Activated CD8-positive, alpha-beta T cell treated with anti-CD3 and anti-CD28 coated beads for 36 hours (primary cell): Measurements from ENCODE around the gene RIBC2. TPM values are rescaled to one million over a fixed set of nuclear protein-coding genes. Genes with fewer than 3 reads are reported as not detected.

Experiments
- ATAC-seq: fragments of 200-7000 bp; cut with Tn5 transposase; one replicate; pipeline ENCODE4 v1.10.0; 2021; ENCODE audit warnings: mild to moderate bottlenecking, moderate library complexity
- CTCF ChIA-PET: fragments of 350-600 bp; sonication (Branson Sonifier 250); formaldehyde crosslinking; loops from one replicate; lab custom pipeline; 2021; ENCODE audit warnings: antibody characterized with exemption; lab: Charles Lee
- POLR2A ChIA-PET: fragments of 350-600 bp; sonication (Branson Sonifier 250); formaldehyde crosslinking; loops from one replicate; lab custom pipeline; 2021; ENCODE audit warnings: antibody characterized with exemption; lab: Charles Lee
- DNase-seq: peaks from one replicate; pipeline ENCODE4 v3.0.0-alpha.2; 2020
- H3K27ac Mint-ChIP-seq: one replicate; pipeline ENCODE4 v1.8.0; 2021; ENCODE audit warnings: mild to moderate bottlenecking, mixed read lengths
- H3K27me3 Mint-ChIP-seq: one replicate; pipeline ENCODE4 v1.8.0; 2021; ENCODE audit warnings: mixed read lengths
- H3K36me3 Mint-ChIP-seq: one replicate; pipeline ENCODE4 v1.8.0; 2021; ENCODE audit warnings: low read depth, mixed read lengths
- H3K4me1 Mint-ChIP-seq: one replicate; pipeline ENCODE4 v1.8.0; 2021; ENCODE audit warnings: low read depth, mixed read lengths
- H3K4me3 Mint-ChIP-seq: one replicate; pipeline ENCODE4 v1.8.0; 2021; ENCODE audit warnings: mild to moderate bottlenecking, moderate library complexity, mixed read lengths
- H3K9me3 Mint-ChIP-seq: one replicate; pipeline ENCODE4 v1.8.0; 2021; ENCODE audit warnings: mixed read lengths
- intact Hi-C: fragments of 100-400 bp; cut with micrococcal nuclease; formaldehyde crosslinking; loops from one replicate; pipeline ENCODE4 v1.10.0; 2022
- total RNA-seq, 2 experiments: library from RNA; stranded (reverse); gene quantifications; one replicate each; pipeline ENCODE4 v1.2.3, GENCODE V29; 2021
- TF ChIP-seq, protein P1 (sequence below): fragments of 200-600 bp; IDR thresholded peaks from one replicate; pipeline ENCODE4 v1.8.0; 2022; ENCODE audit warnings: antibody characterized with exemption, mild to moderate bottlenecking

The RIBC2 gene
- total RNA-seq, 2 experiments from 2014 or later = 9.5 to 10.4 TPM

DNA sequence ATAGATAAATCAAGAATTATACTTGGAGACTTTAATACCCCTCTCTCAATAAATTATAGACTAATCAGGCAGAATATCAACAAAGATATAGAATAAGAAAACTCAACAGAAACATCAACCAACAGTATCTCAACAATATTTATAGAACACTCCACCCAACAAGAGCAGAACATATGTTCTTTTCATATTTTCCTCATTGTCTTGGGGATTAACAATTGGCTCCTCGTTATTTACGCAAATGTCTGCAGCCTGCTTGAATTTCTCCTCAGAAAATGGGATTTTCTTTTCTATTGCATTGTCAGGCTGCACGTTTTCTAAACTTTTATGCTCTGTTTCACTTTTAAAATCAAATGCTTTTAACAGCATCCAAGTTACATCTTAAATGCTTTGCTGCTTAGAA is 52.1 kb downstream of the RIBC2 start:
- no peak for DNase-seq
- CTCF ChIA-PET = no interaction called here
- no peaks in the 10 kb centered on the region for H3K36me3 Mint-ChIP-seq
- H3K9me3 Mint-ChIP-seq = peaks cover 3% of the 10 kb centered on the region
- H3K27me3 Mint-ChIP-seq = peaks cover 2% of the 10 kb centered on the region
- TF ChIP-seq, protein P1, sequence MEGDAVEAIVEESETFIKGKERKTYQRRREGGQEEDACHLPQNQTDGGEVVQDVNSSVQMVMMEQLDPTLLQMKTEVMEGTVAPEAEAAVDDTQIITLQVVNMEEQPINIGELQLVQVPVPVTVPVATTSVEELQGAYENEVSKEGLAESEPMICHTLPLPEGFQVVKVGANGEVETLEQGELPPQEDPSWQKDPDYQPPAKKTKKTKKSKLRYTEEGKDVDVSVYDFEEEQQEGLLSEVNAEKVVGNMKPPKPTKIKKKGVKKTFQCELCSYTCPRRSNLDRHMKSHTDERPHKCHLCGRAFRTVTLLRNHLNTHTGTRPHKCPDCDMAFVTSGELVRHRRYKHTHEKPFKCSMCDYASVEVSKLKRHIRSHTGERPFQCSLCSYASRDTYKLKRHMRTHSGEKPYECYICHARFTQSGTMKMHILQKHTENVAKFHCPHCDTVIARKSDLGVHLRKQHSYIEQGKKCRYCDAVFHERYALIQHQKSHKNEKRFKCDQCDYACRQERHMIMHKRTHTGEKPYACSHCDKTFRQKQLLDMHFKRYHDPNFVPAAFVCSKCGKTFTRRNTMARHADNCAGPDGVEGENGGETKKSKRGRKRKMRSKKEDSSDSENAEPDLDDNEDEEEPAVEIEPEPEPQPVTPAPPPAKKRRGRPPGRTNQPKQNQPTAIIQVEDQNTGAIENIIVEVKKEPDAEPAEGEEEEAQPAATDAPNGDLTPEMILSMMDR = no peak
- no peak overlapping the region for H3K27ac Mint-ChIP-seq
- POLR2A ChIA-PET = interaction anchor here (0.6 kb wide), 1 partner anchor 116 kb away, joined by 3 read pairs; no protein-coding TSS in a partner anchor
- no peaks in the 10 kb centered on the region for H3K4me1 Mint-ChIP-seq
- ATAC-seq = no peak
- intact Hi-C loops = no loop called here
- no peak overlapping the region for H3K4me3 Mint-ChIP-seq

DNA sequence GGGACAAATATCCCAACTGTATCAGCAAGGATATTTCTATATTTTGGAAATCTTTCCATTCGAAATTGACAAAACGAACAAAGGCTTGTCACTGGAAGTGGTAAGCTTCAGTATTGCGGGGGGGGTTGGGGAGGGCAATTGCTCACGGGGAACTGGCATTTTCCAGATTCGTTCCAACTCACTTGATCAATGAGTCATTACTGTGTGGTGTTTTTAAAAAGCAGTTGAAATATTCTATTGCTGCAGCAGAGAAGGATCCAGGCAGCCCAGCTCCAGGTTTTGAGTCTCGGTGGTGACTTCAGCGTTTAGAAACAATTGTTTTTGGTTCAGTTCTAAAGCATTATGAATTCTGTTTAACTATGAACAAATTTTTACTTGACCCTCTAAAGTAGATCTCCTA is 55.4 kb downstream of the RIBC2 start:
- no peak for ATAC-seq
- POLR2A ChIA-PET = no interaction called here
- H3K27ac Mint-ChIP-seq = no peak overlapping the region
- intact Hi-C loops = no loop called here
- peaks cover 3% of the 10 kb centered on the region for H3K9me3 Mint-ChIP-seq
- TF ChIP-seq, protein P1 = no peak
- DNase-seq = no peak
- H3K4me1 Mint-ChIP-seq = no peaks in the 10 kb centered on the region
- H3K36me3 Mint-ChIP-seq = no peaks in the 10 kb centered on the region
- no peak overlapping the region for H3K4me3 Mint-ChIP-seq
- CTCF ChIA-PET = no interaction called here
- peaks cover 2% of the 10 kb centered on the region for H3K27me3 Mint-ChIP-seq

DNA sequence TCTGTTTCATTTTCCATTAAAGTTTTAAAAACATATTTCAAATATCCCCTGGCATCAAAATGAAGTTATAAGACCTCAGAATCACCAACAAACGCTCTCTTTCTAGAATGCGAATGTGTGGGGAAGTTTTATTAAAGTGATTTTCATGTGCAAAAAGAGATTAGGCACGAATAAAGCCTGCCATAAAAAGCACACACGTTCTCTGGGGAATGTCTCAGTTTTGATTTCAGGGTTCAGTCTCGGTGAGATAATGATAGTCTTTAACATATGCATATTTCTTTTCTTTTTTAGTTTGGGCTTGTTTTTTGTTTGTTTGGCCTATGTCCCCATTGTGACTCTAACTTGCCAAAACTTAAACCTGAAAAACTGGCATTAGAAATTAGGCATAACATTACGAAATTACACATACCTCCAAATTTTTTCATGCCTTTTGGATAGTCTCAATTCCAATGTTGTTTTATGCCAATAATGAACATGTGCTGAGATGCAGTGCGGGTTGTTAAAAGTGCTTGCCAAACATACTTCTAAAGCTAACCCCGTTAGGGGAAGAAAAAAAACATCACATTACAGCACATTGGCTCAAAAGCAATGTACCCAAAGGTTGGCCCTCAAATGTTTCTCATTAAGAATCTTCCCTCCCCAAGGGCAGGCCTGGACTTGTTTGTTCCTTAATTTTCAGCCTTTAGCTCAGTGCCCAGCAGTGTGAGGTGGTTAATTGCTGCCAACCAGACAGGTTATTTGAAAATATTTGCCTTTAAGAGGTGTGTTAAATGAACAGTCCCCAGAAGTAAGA is 56.0 kb downstream of the RIBC2 start:
- no peak for ATAC-seq
- DNase-seq = no peak
- Mint-ChIP-seq H3K4me1 (no peaks in the 10 kb centered on the region), H3K27ac (no peak overlapping the region), H3K4me3 (no peak overlapping the region), H3K36me3 (no peaks in the 10 kb centered on the region), H3K27me3 (peaks cover 2% of the 10 kb centered on the region), H3K9me3 (peaks cover 3% of the 10 kb centered on the region)
- POLR2A ChIA-PET = no interaction called here
- CTCF ChIA-PET = interaction anchor here (1.1 kb wide), 1 partner anchor 368 kb away, joined by 3 read pairs; no protein-coding TSS in a partner anchor
- TF ChIP-seq, protein P1 = no peak
- intact Hi-C loops = no loop called here

DNA sequence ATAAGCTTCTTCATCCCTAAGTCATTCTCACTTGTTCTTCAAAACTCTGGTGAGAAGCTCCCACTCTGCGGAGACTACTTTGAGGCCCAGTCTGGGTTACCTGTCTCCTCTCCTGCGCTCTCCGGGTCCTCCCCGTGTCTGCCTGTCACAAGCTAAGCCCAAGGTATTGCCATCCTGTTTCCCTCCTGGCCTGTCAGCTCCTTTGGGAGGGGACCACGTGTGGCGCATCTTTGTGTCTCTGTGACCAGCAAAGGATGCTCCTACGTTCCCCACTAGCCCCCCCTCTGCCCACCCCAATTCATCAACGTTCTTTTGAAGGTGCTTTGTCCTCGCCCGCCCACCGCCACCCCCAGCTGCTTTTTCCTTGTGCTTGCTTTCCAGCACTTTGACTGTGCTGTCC is 57.4 kb downstream of the RIBC2 start:
- no peak for DNase-seq
- TF ChIP-seq, protein P1 = no peak
- Mint-ChIP-seq H3K36me3 (no peaks in the 10 kb centered on the region), H3K4me1 (no peaks in the 10 kb centered on the region), H3K27me3 (no peaks in the 10 kb centered on the region), H3K27ac (no peak overlapping the region), H3K9me3 (peaks cover 3% of the 10 kb centered on the region), H3K4me3 (no peak overlapping the region)
- POLR2A ChIA-PET = no interaction called here
- ATAC-seq = no peak
- CTCF ChIA-PET = interaction anchor here (1.1 kb wide), 1 partner anchor 369 kb away, joined by 3 read pairs; no protein-coding TSS in a partner anchor
- intact Hi-C loops = no loop called here

DNA sequence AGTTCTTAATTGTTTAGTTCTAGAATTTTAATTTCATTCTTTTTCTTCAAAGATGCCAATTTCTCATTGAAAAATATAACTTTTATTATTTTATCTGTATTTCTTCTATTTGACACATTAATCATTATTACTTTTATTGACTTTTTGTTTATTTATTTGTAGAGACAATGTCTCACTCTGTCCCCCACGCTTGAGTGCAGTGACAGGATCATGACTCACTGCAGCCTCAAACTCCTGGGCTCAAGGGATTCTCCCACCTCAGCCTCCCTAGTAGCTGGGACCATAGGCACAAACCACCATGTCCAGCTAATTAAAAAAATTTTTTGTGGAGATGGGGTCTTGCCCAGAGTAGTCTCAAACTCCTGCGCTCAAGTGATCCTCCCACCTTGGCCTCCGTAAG is 58.9 kb downstream of the RIBC2 start:
- Mint-ChIP-seq H3K36me3 (no peaks in the 10 kb centered on the region), H3K4me3 (no peak overlapping the region), H3K9me3 (no peaks in the 10 kb centered on the region), H3K4me1 (no peaks in the 10 kb centered on the region), H3K27me3 (no peaks in the 10 kb centered on the region), H3K27ac (no peak overlapping the region)
- TF ChIP-seq, protein P1 = no peak
- no peak for DNase-seq
- ChIA-PET CTCF (no interaction called here), POLR2A (no interaction called here)
- intact Hi-C loops = no loop called here
- ATAC-seq = no peak
